Measurements from ENCODE around the gene PRKACA. TPM values are rescaled to one million over a fixed set of nuclear protein-coding genes. Genes with fewer than 3 reads are reported as not detected.
"Not testable (repeated sequence)": the region's sequence is repeated elsewhere in the genome, so short reads cannot be mapped to it uniquely, and the experiment has no call there.

The PRKACA gene
- total RNA-seq, 2 donors from 2014 or later, result 101 to 103 TPM

DNA sequence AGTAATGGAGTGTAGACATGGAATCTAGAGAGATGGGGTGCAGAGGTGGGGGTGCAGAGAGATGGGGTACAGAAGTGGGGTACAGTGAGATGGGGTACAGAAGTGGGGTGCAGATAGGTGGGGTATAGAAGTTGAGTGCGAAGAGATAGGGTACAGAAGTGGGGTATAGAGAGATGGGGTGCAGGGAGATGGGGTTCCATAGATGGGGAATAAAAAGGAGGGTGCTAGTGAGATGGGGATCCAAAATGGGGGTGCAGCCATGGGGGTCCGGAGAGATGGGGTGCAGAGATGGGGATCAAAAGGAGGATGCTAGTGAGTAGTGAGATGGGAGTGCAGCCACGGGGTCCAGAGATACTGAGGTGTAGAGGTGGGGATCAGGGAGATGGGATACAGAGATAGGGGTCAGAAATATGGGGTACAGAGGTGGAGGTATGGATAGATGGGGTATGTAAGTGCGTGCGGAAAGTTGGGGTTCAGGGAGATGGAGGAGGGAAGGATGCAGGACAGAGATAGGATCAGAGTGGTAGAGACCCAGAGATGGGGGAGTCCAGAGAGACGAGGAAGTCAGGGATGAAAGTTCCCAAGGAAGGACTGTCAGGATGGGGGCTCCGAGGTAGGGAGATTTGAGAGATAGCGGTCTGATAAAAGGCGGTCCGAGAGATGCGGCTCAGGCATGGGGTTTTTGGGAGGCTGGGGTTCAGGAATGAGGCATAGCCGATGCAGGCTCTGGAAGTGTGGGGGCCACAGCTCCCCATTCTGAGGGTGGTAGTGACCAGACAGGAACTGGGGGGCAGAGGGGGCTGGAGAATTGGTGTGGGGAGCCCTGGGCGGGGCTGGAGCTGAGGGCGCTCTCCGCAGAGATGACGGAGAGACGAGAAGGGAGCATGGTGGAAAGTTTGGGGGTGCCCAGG lies 59.1 kb downstream of the PRKACA start:
- intact Hi-C loops (cut with DNase I), result no loop called here
- no peak for DNase-seq (ENCODE audit: low spot score)

DNA sequence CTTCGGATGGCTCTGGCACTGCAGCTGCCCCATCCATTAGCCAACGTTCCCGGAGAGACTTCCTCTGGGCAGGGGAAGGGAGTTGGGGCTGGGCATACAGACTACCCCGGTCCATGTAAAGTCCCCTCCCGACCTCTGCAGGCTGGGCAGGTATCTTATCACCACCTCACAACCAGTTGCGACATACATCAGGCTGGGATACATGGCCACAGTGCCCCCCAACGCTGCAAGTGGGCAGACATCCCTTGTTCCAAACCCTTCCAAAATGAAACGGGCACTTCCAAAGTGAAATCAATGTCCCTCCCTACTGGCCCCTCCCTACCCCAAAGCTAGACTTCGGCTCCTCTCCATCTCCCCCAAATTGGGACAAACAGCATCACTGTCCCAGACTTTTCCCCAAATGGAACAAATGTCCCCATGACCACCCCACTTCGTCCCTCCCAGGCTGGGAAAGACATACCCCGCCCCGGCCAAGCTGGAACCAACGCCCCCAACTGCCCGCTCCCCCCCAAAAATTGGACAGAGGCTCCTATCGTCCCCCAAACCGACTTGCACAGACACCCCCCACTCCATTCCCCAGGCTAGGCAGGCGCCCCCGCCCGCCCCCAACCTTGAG lies 60.7 kb downstream of the PRKACA start:
- DNase-seq (ENCODE audit: low spot score), result no peak
- intact Hi-C loops (cut with DNase I), result no loop called here

DNA sequence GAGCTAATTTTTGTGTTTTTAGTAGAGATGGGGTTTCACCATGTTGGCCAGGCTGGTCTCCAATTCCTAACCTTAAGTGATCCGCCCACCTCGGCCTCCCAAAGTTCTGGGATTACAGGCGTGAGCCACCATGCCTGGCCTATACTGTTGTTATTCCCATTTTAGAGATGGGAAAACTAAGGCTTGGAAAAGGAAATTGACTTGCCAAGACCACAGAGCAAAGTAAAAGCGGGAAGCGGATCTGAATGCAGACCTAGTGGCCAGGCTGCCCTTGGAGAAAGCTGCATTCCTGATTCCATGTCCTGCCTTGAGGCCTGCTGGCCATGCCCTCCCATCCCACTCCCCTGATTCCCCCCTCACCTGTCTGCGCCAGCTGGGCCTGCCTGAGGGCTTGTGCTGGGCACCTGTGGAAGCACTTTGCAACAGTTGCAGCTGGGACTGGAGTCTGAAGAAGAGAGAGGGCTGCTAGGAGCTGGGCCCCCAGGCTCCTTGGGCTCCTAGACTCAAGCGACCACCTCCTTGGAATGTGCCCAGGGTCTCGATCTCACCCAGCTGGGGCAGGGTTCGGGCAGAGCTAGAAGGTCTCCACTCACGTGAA lies 61.4 kb downstream of the PRKACA start:
- intact Hi-C loops (cut with DNase I), result no loop called here
- no peak for DNase-seq (ENCODE audit: low spot score)

DNA sequence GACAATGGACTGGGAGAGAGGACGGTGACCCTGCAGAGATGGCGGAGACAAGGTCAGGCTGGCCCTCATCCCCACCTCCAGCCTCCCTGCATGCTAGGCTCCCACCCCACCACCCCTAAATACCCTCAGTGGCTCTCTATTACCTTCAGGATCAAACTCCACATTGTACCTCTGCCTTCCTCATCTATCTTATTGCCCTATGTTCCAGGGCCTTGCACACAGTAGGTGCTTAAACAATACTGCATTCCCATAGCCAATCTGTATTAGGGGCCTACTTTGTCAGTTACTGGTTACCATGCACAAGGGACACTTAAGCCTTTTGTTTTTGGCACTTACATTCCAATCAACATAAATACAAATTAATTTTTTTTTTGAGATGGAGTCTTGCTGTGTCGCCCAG lies 62.2 kb downstream of the PRKACA start:
- DNase-seq (ENCODE audit: low spot score), result no peak
- intact Hi-C loops (cut with DNase I), result no loop called here

DNA sequence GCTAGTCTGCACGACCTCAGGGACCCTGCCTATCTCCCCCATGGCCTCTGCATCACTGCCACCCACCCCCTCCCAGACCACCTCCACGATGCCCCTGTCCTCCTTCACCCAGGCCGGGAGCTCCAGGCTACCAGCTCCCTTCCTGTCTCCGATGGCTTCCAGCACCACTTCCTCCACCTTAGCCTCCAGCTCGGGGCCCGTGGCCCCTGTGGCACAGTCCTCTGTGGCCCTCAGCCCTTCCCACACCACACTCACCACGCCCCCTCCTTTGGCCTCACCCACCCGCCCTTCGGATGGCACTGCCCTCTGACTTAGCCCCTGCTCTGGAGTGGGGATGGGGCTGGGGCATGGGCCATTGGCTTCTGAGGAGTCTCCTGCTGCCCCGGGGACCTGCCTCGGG lies 62.8 kb downstream of the PRKACA start:
- intact Hi-C loops (cut with DNase I), result no loop called here
- DNase-seq (ENCODE audit: low spot score), result no peak

DNA sequence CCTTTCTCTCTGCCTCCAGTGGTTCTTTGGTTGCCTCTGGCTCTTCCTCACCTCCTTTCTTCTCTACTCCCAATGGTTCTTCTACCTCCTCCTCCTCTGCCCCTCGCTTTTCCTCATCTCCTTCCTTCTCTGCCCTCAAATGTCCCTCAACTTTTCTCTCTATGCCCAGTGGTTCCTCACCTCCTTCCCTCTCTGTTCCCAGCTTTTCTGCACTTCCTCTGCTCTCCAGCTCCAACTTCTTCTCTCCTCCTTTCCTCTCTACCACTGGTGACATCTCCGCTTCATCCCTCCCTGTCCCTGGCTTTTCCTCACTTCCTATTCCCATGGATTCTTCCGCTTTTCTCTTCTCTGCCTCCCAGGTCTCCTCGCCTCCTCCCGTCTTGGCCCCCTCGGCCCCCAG lies 63.5 kb downstream of the PRKACA start:
- no peak for DNase-seq (ENCODE audit: low spot score)
- intact Hi-C loops (cut with DNase I), result no loop called here

DNA sequence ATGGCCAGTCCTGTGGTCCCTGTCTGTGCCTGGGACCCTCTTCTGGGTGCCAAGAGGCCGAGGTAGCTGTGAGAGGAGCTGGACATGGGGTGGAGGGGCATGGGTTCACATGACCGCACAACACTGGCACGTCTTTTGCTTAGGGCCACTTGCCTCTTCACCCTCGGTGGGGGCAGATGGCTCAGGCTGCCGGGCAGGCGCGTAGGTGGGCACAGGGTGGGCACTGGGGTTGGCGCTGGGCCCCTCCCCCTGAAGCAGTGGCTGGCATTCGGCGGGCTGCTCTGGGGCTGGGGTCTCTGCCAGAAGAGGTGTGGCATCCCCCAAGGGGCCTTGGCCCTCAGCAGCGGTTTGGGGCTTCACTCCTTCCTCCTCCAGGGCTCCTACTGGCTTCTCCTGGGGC lies 64.1 kb downstream of the PRKACA start:
- intact Hi-C loops (cut with DNase I), result no loop called here
- DNase-seq (ENCODE audit: low spot score), result no peak

DNA sequence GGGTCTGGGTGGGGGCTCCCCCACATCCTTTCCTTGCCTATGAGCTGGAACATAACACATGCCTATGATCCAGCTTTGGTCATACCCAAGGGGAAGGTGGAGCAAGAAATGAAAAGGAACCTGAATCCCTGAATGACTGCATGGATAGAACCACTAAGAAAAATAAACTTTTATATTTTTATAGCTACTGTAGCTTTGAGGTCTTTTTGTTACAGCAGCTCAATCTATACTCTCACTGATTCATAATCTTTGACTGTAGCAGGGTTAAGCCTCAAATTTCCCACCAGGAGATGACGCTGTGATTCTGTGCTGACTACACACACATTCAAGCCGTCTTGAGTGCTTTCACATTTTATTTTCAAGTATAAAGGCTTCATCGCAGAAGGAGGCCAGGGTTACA lies 64.5 kb downstream of the PRKACA start:
- intact Hi-C loops (cut with DNase I), result no loop called here
- no peak for DNase-seq (ENCODE audit: low spot score)

DNA sequence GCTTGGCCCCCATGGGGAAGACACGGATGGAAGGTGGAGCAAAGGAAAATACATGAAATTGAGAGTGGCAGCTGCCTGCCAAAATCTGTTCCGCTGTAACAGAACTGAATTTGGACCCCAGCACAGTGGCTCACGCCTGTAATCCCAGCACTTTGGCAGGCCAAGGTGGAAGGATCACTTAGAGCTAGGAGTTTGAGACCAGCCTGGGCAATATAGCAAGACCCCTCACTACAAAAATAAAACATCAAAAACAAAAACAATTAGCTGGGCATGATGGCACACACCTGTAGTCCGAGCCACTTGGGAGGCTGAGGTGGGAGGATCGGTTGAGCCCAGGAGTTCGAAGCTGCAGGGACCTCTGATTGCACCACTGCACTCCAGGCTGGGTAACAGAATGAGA lies 65.1 kb downstream of the PRKACA start:
- no peak for DNase-seq (ENCODE audit: low spot score)
- intact Hi-C loops (cut with DNase I), result no loop called here

DNA sequence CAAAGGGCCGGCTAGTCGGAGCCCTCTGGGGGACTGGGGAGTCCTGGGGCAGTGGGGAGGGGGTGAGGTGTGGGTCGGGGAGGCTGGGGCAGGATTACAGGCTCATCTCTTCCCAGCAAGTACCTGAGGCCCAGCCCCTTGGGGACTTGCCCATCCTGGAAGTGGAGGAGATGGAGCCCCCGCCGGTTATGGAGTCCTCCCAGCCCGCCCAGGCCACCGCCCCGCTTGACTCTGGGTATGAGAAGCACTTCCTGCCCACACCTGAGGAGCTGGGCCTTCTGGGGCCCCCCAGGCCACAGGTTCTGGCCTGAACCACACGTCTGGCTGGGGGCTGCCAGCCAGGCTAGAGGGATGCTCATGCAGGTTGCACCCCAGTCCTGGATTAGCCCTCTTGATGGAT lies 65.6 kb downstream of the PRKACA start:
- DNase-seq (ENCODE audit: low spot score), result no peak
- intact Hi-C loops (cut with DNase I), result no loop called here

DNA sequence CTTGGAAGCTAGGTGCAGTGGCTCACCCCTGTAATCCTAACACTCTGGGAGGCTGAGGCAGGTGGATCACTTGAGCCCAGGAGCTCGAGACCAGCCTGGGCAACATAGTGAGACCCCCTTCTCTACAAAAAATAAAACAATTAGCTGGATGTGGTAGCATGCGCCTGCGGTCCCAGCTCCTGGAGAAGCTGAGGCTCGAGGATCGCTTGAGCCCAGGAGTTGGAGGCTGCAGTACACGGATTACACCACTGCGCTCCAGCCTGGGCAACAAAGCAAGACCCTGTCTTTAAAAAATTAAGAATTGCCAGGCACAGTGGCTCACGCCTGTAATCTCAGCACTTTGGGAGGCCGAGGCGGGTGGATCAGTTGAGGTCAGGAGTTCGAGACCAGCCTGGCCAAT lies 66.6 kb downstream of the PRKACA start:
- DNase-seq (ENCODE audit: low spot score); intact Hi-C loops (cut with DNase I): not testable (repeated sequence)

DNA sequence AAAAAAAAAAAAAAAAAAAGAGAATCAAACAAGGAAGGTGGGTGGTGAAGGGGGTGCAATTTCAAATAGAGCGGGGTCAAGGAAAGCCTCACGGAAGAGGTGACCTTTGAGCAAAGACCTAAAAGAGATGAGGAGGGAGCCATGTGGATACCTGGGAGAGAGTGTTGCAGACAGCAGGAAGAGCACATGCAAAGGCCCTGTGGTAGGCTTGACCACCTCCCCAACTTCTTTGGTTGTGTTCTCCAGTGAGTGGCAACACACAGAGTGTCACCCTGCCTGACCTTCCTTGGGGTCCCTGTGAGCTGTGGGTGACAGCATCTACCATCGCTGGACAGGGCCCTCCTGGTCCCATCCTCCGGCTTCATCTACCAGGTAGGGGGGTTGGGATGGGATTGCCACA lies 67.0 kb downstream of the PRKACA start:
- intact Hi-C loops (cut with DNase I), result no loop called here
- no peak for DNase-seq (ENCODE audit: low spot score)

DNA sequence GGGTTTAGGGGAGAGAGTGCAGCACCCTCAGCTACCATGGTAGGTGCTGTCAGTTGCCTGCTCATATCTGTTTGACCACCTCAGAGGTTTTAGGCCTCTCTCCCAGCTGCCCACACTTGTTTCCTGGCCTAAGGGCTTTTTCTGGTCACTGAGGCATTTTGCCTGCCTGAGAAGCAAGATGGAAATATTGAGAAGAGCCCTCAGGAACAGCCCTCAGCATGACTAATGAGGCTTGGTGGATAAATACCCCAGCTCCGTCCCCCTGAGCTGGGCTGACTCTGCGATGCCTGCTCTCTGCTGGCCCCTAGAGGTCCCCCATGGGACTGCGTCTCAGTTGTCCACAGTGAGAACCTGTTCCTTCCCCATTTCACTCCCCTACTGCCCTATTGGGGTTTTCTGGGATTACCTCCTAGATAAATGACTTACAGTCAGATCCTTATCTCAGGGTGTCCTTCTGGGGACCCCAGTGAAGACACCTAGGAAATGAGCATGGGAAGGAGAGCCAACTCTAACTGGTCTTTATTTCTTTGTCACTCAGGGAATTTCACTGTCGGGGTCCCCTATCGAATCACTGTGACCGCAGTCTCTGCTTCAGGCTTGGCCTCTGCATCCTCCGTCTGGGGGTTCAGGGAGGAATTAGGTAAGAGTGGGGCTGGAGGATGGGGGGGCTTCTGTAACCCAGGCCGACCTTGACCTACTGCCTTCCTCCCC lies 69.0 kb downstream of the PRKACA start:
- no peak for DNase-seq (ENCODE audit: low spot score)

DNA sequence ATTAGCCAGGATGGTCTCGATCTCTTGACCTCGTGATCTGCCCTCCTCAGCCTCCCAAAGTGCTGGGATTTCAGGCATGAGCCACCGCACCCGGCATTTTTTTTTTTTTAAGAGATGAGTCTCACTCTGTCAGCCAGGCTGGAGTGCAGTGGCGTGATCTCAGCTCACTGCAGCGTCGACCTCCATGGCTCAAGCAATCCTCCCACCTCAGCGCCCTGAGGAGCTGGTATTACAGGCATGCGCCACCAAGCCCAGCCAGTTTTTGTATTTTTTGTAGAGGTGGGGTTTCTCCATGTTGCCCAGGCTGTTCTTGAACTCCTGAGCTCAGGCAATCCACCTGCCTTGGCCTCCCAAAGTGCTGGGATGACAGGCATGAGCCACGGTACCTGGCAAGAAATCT lies 69.7 kb downstream of the PRKACA start:
- intact Hi-C loops (cut with DNase I); DNase-seq (ENCODE audit: low spot score): not testable (repeated sequence)

More for the DNA sequence above, 69.0 kb downstream of the PRKACA start:
- intact Hi-C loops (cut with DNase I), result no loop called here

DNA sequence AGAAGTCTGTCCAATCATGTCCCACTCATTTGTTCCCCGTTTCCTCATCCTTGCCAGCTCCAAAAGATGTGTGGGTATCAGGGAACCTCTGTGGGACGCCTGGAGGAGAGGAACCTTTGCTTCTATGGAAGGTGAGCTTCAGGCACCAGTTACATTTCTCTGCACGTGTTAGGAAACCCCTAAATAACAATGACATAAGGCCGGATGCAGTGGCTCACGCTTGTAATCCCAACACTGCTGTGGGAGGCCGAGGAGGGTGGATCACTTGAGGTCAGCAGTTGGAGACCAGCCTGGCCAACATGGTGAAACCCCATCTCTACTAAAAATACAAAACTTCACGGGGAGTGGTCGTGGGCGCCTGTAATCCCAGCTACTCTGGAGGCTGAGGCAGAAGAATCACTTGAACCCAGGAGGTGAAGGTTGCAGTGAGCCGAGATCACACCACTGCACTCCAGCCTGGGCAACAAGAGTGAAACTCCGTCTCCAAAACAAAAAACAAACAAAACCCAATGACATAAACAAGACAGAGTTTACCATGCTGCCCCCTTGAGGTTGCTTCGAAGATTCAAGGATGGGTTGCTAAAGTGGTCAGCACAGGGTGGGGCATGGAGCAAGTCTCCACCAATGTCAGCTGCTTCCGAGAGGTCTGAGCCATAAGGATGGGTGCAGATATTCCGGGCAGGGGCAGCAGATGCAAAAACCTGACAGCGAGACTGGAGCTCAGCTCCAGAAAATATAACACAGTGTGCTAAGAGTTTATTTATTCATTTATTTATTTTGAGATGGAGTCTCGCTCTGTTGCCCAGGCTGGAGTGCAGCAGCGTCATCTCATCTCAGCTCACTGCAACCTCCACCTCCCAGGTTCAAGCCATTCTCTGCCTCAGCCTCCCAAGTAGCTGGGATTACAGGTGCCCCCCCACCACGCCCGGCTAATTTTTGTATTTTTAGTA lies 74.6 kb downstream of the PRKACA start:
- not testable (repeated sequence) for DNase-seq (ENCODE audit: low spot score)

More for the DNA sequence above, 74.6 kb downstream of the PRKACA start:
- intact Hi-C loops (cut with DNase I), result not testable (repeated sequence)

Data from posterior vena cava (tissue), 2 donors.